Measurements from ENCODE around the gene PRIMA1. TPM values are rescaled to one million over a fixed set of nuclear protein-coding genes. Genes with fewer than 3 reads are reported as not detected.

Gene PRIMA1
- total RNA-seq, 4 donors from 2014 or later = 14.0 to 28.8 (median 16.4) TPM

DNA sequence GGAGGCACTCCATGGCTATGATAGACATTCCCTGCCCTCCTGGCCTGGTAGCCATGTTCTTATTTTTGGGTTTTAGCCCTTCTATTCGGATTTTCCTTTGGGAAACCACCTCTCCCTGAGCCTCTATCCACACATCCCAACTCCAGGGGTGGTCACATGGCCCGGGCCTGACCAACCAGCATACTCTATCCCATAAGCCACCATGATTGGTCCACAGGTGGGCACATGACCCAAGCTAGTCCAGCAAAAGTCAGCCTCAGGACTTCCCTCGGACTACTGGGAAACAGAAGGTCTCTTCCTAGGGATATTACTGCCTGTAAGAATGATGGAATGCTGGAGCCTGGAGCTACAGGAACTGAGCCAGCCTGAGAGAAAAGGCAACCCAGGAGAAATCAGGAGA, 12.5 kb downstream of the PRIMA1 start:
- H3K36me3 ChIP-seq = peaks cover 0 to 64% of the 10 kb centered on the region in 2 donors
- H3K4me3 ChIP-seq = no peak overlapping the region
- 73 to 100% methylated on average over 1 to 2 of the region's 3 CpGs for WGBS, 2 donors (ENCODE audit: low coverage in 1 of 2)
- peak overlapping the region in 3 of 4 donors; percentile 67 to 78 (median 73) for H3K27ac ChIP-seq
- H3K27me3 ChIP-seq = no peaks in the 10 kb centered on the region
- peaks cover 0 to 72% (median 3%) of the 10 kb centered on the region in 3 donors for H3K4me1 ChIP-seq
- TF ChIP-seq, protein P1, sequence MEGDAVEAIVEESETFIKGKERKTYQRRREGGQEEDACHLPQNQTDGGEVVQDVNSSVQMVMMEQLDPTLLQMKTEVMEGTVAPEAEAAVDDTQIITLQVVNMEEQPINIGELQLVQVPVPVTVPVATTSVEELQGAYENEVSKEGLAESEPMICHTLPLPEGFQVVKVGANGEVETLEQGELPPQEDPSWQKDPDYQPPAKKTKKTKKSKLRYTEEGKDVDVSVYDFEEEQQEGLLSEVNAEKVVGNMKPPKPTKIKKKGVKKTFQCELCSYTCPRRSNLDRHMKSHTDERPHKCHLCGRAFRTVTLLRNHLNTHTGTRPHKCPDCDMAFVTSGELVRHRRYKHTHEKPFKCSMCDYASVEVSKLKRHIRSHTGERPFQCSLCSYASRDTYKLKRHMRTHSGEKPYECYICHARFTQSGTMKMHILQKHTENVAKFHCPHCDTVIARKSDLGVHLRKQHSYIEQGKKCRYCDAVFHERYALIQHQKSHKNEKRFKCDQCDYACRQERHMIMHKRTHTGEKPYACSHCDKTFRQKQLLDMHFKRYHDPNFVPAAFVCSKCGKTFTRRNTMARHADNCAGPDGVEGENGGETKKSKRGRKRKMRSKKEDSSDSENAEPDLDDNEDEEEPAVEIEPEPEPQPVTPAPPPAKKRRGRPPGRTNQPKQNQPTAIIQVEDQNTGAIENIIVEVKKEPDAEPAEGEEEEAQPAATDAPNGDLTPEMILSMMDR (IDR thresholded peaks at IDR 0.05) = no peak
- no peak for TF ChIP-seq EP300 (IDR thresholded peaks at IDR 0.05)
- no peak for TF ChIP-seq POLR2A (IDR thresholded peaks at IDR 0.05)
- TF ChIP-seq POLR2AphosphoS5 (IDR thresholded peaks at IDR 0.05) = no peak
- ATAC-seq = peak; percentile 57
- no peaks in the 10 kb centered on the region for H3K9me3 ChIP-seq

- WGBS, 2 donors (ENCODE audit: low coverage in 1 of 2) = 83 to 92% methylated on average over 1 to 2 of the region's 2 CpGs
- ATAC-seq = no peak
- H3K9me3 ChIP-seq = no peaks in the 10 kb centered on the region
- peaks cover 0 to 70% of the 10 kb centered on the region in 2 donors for H3K36me3 ChIP-seq
- H3K27me3 ChIP-seq = no peaks in the 10 kb centered on the region
- H3K4me3 ChIP-seq = no peak overlapping the region
- TF ChIP-seq POLR2A (IDR thresholded peaks at IDR 0.05) = no peak
- TF ChIP-seq, protein P1 (IDR thresholded peaks at IDR 0.05) = no peak
- no peak for TF ChIP-seq EP300 (IDR thresholded peaks at IDR 0.05)
- TF ChIP-seq POLR2AphosphoS5 (IDR thresholded peaks at IDR 0.05) = no peak
- H3K4me1 ChIP-seq = peaks cover 0 to 67% (median 3%) of the 10 kb centered on the region in 3 donors
- peak overlapping the region in 2 of 4 donors; percentile 67 to 78 for H3K27ac ChIP-seq
Observed at GRCh38 chr14:93775158-93775557, 13.1 kb downstream of the PRIMA1 start.

GRCh38 chr14:93772263-93772662, 16.0 kb downstream of the PRIMA1 start:
- peak; percentile 76 for ATAC-seq
- peaks cover 0 to 74% of the 10 kb centered on the region in 2 donors for H3K36me3 ChIP-seq
- H3K27me3 ChIP-seq = no peaks in the 10 kb centered on the region
- H3K9me3 ChIP-seq = no peaks in the 10 kb centered on the region
- no peak overlapping the region for H3K4me3 ChIP-seq
- WGBS, 2 donors (ENCODE audit: low coverage in 1 of 2) = no CpG with 5 or more reads among the region's 5 CpGs
- peaks cover 0 to 47% (median 3%) of the 10 kb centered on the region in 3 donors for H3K4me1 ChIP-seq
- TF ChIP-seq EP300 (IDR thresholded peaks at IDR 0.05) (no peak), POLR2A (IDR thresholded peaks at IDR 0.05) (no peak), POLR2AphosphoS5 (IDR thresholded peaks at IDR 0.05) (peak; percentile 58)
- TF ChIP-seq, protein P1 (IDR thresholded peaks at IDR 0.05) = no peak
- H3K27ac ChIP-seq = peak overlapping the region; percentile 30 to 84 (median 78)

DNA sequence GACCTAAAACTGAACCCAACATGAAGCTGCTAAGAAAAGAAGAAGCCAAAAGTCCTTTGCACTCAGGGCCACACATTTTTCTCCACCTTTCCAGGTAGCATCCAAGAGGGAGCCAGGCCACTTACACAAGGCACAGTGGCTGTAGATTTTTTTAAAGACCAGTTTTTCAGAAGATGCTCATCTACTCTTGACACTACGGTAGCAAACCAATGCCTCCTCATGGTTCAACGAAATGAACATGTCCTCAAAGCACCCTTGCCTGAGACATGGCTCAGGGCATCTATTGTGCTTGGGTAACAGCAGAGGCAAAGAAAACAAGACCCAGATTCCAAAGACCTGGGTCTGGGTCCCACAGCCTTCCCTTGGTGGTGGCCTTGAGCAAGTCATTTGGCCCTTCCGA, 22.3 kb downstream of the PRIMA1 start:
- Histone ChIP-seq H3K27me3 (no peaks in the 10 kb centered on the region), H3K27ac (peak overlapping the region in 3 of 4 donors; percentile 84 to 91 (median 87)), H3K4me3 (no peak overlapping the region), H3K9me3 (no peaks in the 10 kb centered on the region), H3K4me1 (peaks cover 0 to 56% (median 28%) of the 10 kb centered on the region in 3 donors), H3K36me3 (peaks cover 0 to 33% of the 10 kb centered on the region in 2 donors)
- WGBS, 2 donors (ENCODE audit: low coverage in 1 of 2) = 58 to 80% methylated on average over 1 to 3 of the region's 3 CpGs
- no peak for TF ChIP-seq POLR2AphosphoS5 (IDR thresholded peaks at IDR 0.05)
- no peak for TF ChIP-seq EP300 (IDR thresholded peaks at IDR 0.05)
- TF ChIP-seq, protein P1 (IDR thresholded peaks at IDR 0.05) = no peak
- TF ChIP-seq POLR2A (IDR thresholded peaks at IDR 0.05) = no peak
- no peak for ATAC-seq

- Histone ChIP-seq H3K4me1 (peaks cover 0 to 64% (median 36%) of the 10 kb centered on the region in 3 donors), H3K4me3 (no peak overlapping the region), H3K27me3 (no peaks in the 10 kb centered on the region), H3K27ac (peak overlapping the region; percentile 72 to 91 (median 86)), H3K9me3 (no peaks in the 10 kb centered on the region), H3K36me3 (peaks cover 0 to 25% of the 10 kb centered on the region in 2 donors)
- peak; percentile 67 for TF ChIP-seq EP300 (IDR thresholded peaks at IDR 0.05)
- TF ChIP-seq POLR2AphosphoS5 (IDR thresholded peaks at IDR 0.05) = peak; percentile 30
- TF ChIP-seq, protein P1 (IDR thresholded peaks at IDR 0.05) = no peak
- TF ChIP-seq POLR2A (IDR thresholded peaks at IDR 0.05) = no peak
- ATAC-seq = peak; percentile 52
- 20 to 52% methylated on average over 1 to 3 of the region's 4 CpGs for WGBS, 2 donors (ENCODE audit: low coverage in 1 of 2)
Observed at GRCh38 chr14:93765155-93765554, 23.1 kb downstream of the PRIMA1 start.
